GM19455 (cell line): Measurements from ENCODE around the gene GUCY2F.

Source experiments
- ATAC-seq: cut with Tn5 transposase; IDR thresholded peaks from one replicate; pipeline ENCODE4 v1.9.1; 2021; ENCODE audit not compliant: unreplicated experiment

Gene GUCY2F

GRCh38 chrX:109398061-109398460 lies 83.8 kb downstream of the GUCY2F start:
- ATAC-seq: no peak

DNA sequence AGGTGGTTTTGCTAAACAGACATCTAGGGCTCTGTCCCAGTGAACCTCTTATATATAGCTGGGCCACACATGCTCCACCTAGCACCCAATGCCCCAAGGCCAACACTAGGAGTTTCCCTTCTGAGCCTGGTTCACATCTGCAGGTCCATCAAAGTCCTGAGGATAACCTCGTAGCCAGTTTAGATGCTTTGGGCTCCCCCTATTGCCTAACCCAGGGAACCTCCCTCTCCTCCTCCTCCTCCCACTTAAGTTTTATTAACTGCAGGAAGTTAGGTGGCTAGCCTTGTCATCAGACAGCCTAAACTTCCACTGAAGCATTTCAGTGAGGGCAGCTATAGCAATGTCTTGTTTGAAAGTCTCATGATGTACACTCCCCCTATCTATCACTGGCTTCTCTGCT lies 88.0 kb downstream of the GUCY2F start:
- ATAC-seq: no peak

DNA sequence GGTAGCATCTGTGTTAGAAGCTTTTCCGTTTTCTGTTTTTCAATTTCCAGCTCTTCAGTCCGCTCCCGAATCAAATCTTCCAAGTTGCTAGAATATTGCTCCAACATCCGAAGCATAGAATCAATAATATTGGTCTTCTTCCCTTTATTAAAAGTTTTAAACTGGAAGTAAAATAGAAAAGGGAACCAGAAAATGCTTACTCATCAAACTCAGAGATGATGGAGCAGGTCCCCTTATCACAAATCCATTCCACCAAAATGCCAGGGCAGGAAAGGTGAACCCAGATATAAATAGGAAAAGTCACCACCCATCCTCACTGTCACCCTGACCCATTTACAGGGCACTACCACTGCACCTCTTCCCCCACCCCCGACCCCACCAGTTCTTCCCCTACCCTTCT lies 89.0 kb downstream of the GUCY2F start:
- ATAC-seq: no peak

DNA sequence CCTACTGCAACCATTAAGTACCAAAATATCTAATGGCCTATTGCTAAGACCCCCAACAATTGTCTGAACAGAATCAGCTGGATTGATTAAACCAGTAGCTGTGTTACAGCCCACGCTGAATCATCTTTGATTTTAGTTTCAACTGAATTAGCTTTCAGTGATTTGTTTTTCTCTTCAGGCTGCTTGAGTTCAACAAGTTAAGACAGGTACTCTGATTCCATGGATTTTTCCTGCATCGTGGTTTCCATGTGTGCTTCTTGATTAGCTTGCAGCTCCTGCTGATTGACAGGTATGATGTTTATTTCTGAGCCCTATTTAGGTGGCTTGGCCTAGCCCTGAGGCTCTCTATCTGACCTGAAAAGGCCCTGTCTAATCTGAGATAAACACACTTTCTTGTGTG lies 91.3 kb downstream of the GUCY2F start:
- no peak for ATAC-seq

DNA sequence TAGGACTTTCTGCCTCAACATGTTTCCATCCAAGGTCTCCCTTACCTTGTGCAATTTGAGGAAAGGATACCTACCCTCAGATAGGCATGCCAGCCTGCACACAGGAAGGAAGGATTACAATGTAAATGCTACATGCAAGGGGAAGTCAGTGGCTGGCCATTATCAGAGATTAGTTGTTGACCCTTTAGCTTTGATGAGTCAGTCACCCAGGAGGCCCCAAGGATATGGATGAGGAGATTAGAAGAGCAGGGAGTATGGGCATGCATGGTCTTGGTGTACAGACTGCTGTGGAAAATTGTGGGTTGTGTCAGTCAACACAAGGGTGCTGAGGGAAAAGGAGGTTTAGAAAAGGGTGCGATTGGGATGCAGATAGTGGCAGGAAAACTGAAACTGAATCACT lies 92.0 kb downstream of the GUCY2F start:
- no peak for ATAC-seq

DNA sequence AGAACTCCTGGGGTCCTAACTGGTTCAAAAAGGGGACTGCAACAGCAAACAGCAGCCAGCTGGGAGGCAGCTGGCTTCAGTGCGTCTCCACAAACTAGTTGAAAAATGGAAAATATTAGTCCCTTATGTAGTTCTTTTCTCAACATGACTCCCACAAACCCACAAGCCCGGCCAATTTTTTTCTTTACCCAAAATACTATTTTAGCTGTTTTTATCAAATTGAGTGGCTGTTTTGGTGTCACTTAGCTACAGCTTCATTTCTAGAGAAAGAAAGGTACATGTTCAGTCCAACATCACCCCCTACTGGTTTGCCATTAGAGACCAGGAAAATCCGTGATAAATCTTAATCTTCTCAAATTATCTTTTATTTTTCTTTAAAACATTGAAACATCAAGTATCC lies 97.2 kb downstream of the GUCY2F start:
- no peak for ATAC-seq

GRCh38 chrX:109382332-109382731 lies 99.6 kb downstream of the GUCY2F start:
- no peak for ATAC-seq

- no peak for ATAC-seq
These were observed 103.6 kb downstream of the GUCY2F start for GRCh38 chrX:109378281-109378680.

GRCh38 chrX:109374262-109374960 lies 107.5 kb downstream of the GUCY2F start:
- no peak for ATAC-seq

DNA sequence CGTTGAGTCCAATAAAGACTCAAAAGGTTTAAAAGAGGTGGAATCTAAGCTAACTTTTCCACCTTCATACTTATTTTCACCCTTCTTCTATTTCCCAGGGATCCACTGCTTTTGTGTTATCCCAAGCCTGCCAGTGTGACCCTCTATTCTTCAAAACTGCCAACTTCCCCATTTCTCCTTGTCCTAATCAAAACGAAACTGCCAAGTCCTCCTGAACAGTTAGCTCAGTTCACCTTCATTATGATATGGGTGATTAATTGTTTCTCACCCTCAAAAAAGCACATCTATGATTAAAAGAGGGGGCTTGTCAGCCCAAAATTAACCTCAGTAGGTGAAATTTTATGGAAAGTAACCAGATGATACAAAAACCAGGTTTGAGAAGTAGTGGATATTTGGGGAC lies 108.4 kb downstream of the GUCY2F start:
- ATAC-seq: no peak

GRCh38 chrX:109372716-109373115 lies 109.2 kb downstream of the GUCY2F start:
- no peak for ATAC-seq

- no peak for ATAC-seq
These were observed 109.6 kb downstream of the GUCY2F start for GRCh38 chrX:109372291-109372690.

DNA sequence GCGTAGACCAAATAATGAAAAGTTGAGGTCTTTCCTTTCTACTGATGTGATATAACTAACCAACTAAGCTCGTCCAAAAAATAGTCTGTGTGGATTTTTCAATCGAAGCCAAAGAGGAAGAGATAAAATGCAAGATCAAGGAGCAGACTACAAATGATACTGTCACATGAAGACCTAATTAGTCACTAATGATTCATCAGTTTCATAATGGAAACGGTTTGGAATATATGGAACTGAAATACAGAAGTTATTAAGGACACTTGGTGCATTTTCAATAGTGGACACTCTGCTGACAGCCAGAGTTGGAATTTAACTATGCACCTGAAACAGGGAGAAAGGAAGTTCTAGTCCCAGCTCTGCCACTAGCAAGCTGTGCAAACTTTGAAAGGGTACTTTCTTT lies 119.8 kb downstream of the GUCY2F start:
- no peak for ATAC-seq

- ATAC-seq: no peak
These were observed 121.6 kb downstream of the GUCY2F start for GRCh38 chrX:109360301-109360700.

DNA sequence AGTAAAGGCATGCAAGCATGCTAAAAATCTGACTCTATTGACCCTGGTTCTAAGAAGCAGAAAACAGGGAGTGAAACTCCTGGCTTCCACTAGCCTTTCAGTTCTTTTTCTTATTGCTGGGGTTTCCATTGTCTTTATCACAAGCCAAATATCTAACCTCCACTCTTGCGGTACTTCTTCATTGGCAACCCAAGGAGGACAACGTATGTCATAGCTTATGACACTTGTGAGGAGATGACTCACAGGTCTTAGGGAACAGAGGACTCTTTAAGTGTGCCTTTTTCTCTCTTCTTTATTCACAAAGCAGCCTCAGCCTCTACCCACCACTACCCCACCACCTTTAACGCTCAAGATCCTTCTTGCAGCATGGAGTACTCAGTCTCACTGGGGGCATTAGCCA lies 124.2 kb downstream of the GUCY2F start:
- no peak for ATAC-seq

GRCh38 chrX:109356684-109357083 lies 125.2 kb downstream of the GUCY2F start:
- no peak for ATAC-seq

- ATAC-seq: no peak
These were observed 129.8 kb downstream of the GUCY2F start for GRCh38 chrX:109352066-109352588.

- no peak for ATAC-seq
These were observed 130.3 kb downstream of the GUCY2F start for GRCh38 chrX:109351557-109351956.

DNA sequence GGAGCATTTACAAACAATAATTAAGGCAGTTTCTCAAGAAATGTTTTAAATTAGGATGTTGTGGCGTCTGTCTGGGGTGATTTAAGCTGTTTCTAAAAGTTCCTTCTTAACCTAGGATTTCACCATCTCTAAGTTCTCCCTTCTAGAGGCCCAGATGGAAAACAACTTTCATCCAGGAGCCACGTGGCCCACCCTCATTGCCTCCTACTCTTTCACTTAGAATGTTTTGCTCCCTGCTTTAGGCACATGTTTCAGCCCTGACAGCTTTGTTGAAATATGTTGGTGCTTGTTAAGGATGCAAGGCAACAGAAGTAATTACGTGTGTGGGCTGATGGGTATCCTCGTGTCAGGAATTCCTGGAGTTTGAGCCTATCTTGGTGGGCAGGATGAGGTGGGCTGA lies 131.3 kb downstream of the GUCY2F start:
- ATAC-seq: no peak

- ATAC-seq: no peak
These were observed 131.8 kb downstream of the GUCY2F start for GRCh38 chrX:109350051-109350450.

DNA sequence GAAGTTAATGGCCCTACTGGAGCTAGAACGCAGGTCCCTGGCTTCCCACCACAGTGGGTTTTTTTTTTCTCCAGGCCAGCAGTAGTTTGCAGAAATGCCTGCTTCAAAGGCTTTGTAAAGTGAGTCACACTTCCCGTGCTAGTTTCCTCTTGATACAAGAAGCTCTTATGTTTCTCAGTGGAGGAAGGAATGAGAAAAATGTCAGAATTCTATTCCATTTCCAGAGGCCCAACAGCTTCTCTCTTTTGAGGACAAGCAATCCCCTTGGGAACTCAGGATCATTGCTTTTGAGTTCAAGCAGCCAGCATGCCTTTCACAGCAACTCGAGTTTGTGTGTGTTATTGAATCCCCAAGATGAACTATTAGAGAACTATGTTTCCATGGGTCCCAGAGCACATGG lies 134.3 kb downstream of the GUCY2F start:
- ATAC-seq: no peak

- no peak for ATAC-seq
These were observed 135.4 kb downstream of the GUCY2F start for GRCh38 chrX:109346491-109346890.

DNA sequence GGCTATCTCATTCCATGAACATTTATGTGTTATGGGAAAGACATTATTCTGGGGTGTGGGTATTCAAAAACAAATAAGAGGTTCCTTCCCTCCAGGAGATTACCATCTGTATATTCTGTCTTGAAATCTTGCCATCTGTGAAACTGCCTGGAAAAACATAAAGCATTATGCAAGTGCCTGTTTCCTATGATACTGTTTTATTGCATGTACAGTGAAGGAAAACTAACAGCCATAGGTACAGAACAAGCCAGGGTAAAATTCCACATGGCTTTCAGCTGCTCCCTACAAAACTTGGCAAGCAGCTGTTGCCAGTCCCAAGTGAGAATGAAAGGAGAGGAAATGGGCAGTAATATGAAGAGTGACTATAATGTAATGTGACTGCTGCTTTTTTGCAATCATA lies 136.0 kb downstream of the GUCY2F start:
- ATAC-seq: no peak
